SK-N-SH treated with all-trans-retinoic acid at 6 μM for 48 hours (cell line): ENCODE data around the gene TGFA.

Source experiments
- ATAC-seq: fragments of 200-7000 bp; cut with Tn5 transposase; 3 replicates; pipeline ENCODE4 v1.9.1; 2020; ENCODE audit warnings: mild to moderate bottlenecking, moderate library complexity
- ARNTL ChIP-seq: fragments of 450-650 bp; formaldehyde crosslinking; IDR thresholded peaks from 2 replicates; pipeline ENCODE4 v1.5.0; 2020; ENCODE audit warnings: low read depth, mild to moderate bottlenecking, moderate library complexity, borderline replicate concordance
- BACH2 ChIP-seq: fragments of 250-450 bp; sonication (Bioruptor Pico); IDR thresholded peaks from 2 replicates; pipeline ENCODE4 v1.9.0; 2021; ENCODE audit warnings: mild to moderate bottlenecking, borderline replicate concordance
- CREB5 ChIP-seq: fragments of 250-450 bp; sonication (Bioruptor Pico); IDR thresholded peaks from 2 replicates; pipeline ENCODE4 v1.5.1; 2020; ENCODE audit warnings: low read depth, mild to moderate bottlenecking, moderate library complexity
- CSDC2 ChIP-seq: fragments of 250-450 bp; sonication (Bioruptor Pico); IDR thresholded peaks from 2 replicates; pipeline ENCODE4 v1.5.0; 2020; ENCODE audit warnings: mild to moderate bottlenecking, moderate library complexity
- CSRNP3 ChIP-seq: fragments of 250-450 bp; sonication (Bioruptor Pico); IDR thresholded peaks from 2 replicates; pipeline ENCODE4 v1.5.1; 2021; ENCODE audit warnings: mild to moderate bottlenecking, moderate library complexity
- ESRRG ChIP-seq: fragments of 250-450 bp; sonication (Bioruptor Pico); IDR thresholded peaks from 2 replicates; pipeline ENCODE4 v1.6.1; 2021; ENCODE audit warnings: mild to moderate bottlenecking
- GLIS3 ChIP-seq: fragments of 250-450 bp; sonication (Bioruptor Pico); IDR thresholded peaks from 2 replicates; pipeline ENCODE4 v1.5.0; 2020; ENCODE audit warnings: mild to moderate bottlenecking, moderate library complexity
- ISL1 ChIP-seq: fragments of 250-450 bp; sonication (Bioruptor Pico); IDR thresholded peaks from 2 replicates; pipeline ENCODE4 v2.1.2; 2022; ENCODE audit warnings: mild to moderate bottlenecking, moderate library complexity
- OSR1 ChIP-seq: fragments of 250-450 bp; sonication (Bioruptor Pico); IDR thresholded peaks from 2 replicates; pipeline ENCODE4 v1.8.0; 2022; ENCODE audit warnings: moderate library complexity, mild to moderate bottlenecking, inconsistent platforms
- PATZ1 ChIP-seq: fragments of 250-450 bp; sonication (Bioruptor Pico); IDR thresholded peaks from 2 replicates; pipeline ENCODE4 v1.8.0; 2020; ENCODE audit warnings: mild to moderate bottlenecking, moderate library complexity, borderline replicate concordance
- PPARA ChIP-seq: fragments of 250-450 bp; sonication (Bioruptor Pico); IDR thresholded peaks from 2 replicates; pipeline ENCODE4 v1.5.0; 2020; ENCODE audit warnings: mild to moderate bottlenecking, borderline replicate concordance
- RARB ChIP-seq: fragments of 250-450 bp; sonication (Bioruptor Pico); IDR thresholded peaks from 2 replicates; pipeline ENCODE4 v1.8.0; 2021; ENCODE audit warnings: mild to moderate bottlenecking, moderate library complexity
- SNAI2 ChIP-seq: fragments of 250-450 bp; sonication (Bioruptor Pico); IDR thresholded peaks from 2 replicates; pipeline ENCODE4 v1.5.0; 2020; ENCODE audit warnings: mild to moderate bottlenecking, moderate library complexity
- TCF4 ChIP-seq: fragments of 250-450 bp; sonication (Bioruptor Pico); IDR thresholded peaks from 2 replicates; pipeline ENCODE4 v1.8.0; 2021; ENCODE audit warnings: mild to moderate bottlenecking, moderate library complexity, borderline replicate concordance
- TOX ChIP-seq: fragments of 250-450 bp; sonication (Bioruptor Pico); IDR thresholded peaks from 2 replicates; pipeline ENCODE4 v1.8.0; 2021; ENCODE audit warnings: mild to moderate bottlenecking, moderate library complexity, borderline replicate concordance
- TSHZ2 ChIP-seq: fragments of 250-450 bp; sonication (Bioruptor Pico); IDR thresholded peaks from 2 replicates; pipeline ENCODE4 v1.5.0; 2020; ENCODE audit warnings: mild to moderate bottlenecking, moderate library complexity
- ZC3H10 ChIP-seq: fragments of 250-450 bp; sonication (Bioruptor Pico); IDR thresholded peaks from 2 replicates; pipeline ENCODE4 v1.5.1; 2021; ENCODE audit warnings: mild to moderate bottlenecking, moderate library complexity
- ZFP3 ChIP-seq: fragments of 250-450 bp; sonication (Bioruptor Pico); IDR thresholded peaks from 2 replicates; pipeline ENCODE4 v1.5.0; 2020; ENCODE audit warnings: mild to moderate bottlenecking, moderate library complexity
- ZFP30 ChIP-seq: fragments of 450-650 bp; formaldehyde crosslinking; IDR thresholded peaks from 2 replicates; pipeline ENCODE4 v1.5.0; 2022; ENCODE audit warnings: mild to moderate bottlenecking, moderate library complexity
- ZNF565 ChIP-seq: fragments of 450-650 bp; formaldehyde crosslinking; conservative IDR thresholded peaks from 2 replicates; pipeline ENCODE4 v1.5.0; 2020; ENCODE audit warnings: low read depth, mild to moderate bottlenecking, moderate library complexity
- ZNF70 ChIP-seq: fragments of 450-650 bp; formaldehyde crosslinking; IDR thresholded peaks from 2 replicates; pipeline ENCODE4 v1.5.0; 2020; ENCODE audit warnings: mild to moderate bottlenecking, moderate library complexity
- ZNF8 ChIP-seq: fragments of 450-650 bp; formaldehyde crosslinking; IDR thresholded peaks from 2 replicates; pipeline ENCODE4 v1.5.0; 2020; ENCODE audit warnings: mild to moderate bottlenecking, moderate library complexity

The TGFA gene

GRCh38 chr2:70508711-70509462 is 44.7 kb downstream of the TGFA start (continued):
- TF ChIP-seq TSHZ2 (CRISPR knock-in tag) (no peak), CSDC2 (no peak), ZC3H10 (CRISPR knock-in tag) (no peak), ZFP3 (no peak), ARNTL (CRISPR knock-in tag) (no peak)

GRCh38 chr2:70505613-70506391 is 47.8 kb downstream of the TGFA start:
- TF ChIP-seq CSDC2 (no peak), TSHZ2 (CRISPR knock-in tag) (no peak), ZNF565 (CRISPR knock-in tag) (no peak), ZC3H10 (CRISPR knock-in tag) (no peak), ZNF8 (CRISPR knock-in tag) (no peak), PPARA (CRISPR knock-in tag) (no peak), BACH2 (CRISPR knock-in tag) (no peak), ZFP30 (CRISPR knock-in tag) (no peak)
- no peak for ATAC-seq

GRCh38 chr2:70504750-70505149 is 48.9 kb downstream of the TGFA start:
- no peak for ATAC-seq
- no peak for TF ChIP-seq GLIS3 (CRISPR knock-in tag)
- no peak for TF ChIP-seq SNAI2 (CRISPR knock-in tag)
- no peak for TF ChIP-seq PATZ1 (CRISPR knock-in tag)
- no peak for TF ChIP-seq ZFP30 (CRISPR knock-in tag)
- TF ChIP-seq TOX (CRISPR knock-in tag): no peak
- no peak for TF ChIP-seq CREB5 (CRISPR knock-in tag)
- TF ChIP-seq ZNF70 (CRISPR knock-in tag): no peak
- no peak for TF ChIP-seq OSR1 (CRISPR knock-in tag)
- no peak for TF ChIP-seq ISL1
- no peak for TF ChIP-seq ZNF565 (CRISPR knock-in tag)
- no peak for TF ChIP-seq ZFP3
- no peak for TF ChIP-seq RARB (CRISPR knock-in tag)
- TF ChIP-seq CSRNP3: no peak
- no peak for TF ChIP-seq TSHZ2 (CRISPR knock-in tag)
- no peak for TF ChIP-seq ZC3H10 (CRISPR knock-in tag)
- no peak for TF ChIP-seq ESRRG (CRISPR knock-in tag)
- TF ChIP-seq ZNF8 (CRISPR knock-in tag): no peak
- no peak for TF ChIP-seq BACH2 (CRISPR knock-in tag)
- no peak for TF ChIP-seq ARNTL (CRISPR knock-in tag)
- TF ChIP-seq TCF4: no peak
- TF ChIP-seq, all 23 proteins: peak for 0
